ENCODE results near the gene CAMK2B. TPM values are rescaled to one million over a fixed set of nuclear protein-coding genes. Genes with fewer than 3 reads are reported as not detected.

The CAMK2B gene
- polyA plus RNA-seq, 3 donors: 0.13 TPM; not detected in 2

DNA sequence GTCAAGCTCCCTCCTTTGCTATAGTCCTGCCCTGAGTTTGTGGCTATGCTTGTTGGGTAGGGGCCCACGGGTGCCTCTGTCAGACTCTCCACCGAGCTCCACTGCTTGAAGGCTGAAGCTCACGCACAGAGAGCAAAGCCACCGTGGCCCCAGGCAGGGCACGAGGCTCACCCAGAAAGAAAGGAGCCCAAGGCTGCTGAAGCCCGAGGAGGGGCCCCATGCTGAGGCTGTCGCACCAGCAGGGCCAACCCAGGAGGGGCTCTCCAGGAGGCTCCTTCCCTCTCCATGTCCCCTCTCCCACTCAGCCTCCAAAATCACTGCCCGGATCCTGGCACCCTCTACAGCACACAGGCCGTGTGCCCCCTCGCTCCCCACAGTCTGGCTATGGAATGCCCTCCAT, 74.1 kb downstream of the CAMK2B start:
- Histone ChIP-seq H2AFZ (ENCODE audit: insufficient read depth, low read depth, low read length, poor library complexity, severe bottlenecking) (no peak overlapping the region), H3K9me3 (replicated peaks in 1 of 2; ENCODE audit: control insufficient read depth in 1 of 2, insufficient read depth in 1 of 2, low read length in 2 of 2) (no peaks in the 10 kb centered on the region), H3K27ac (ENCODE audit: low read depth in 1 of 2, low read length in 2 of 2) (no peak overlapping the region), H4K20me1 (ENCODE audit: insufficient read depth, low read length) (no peaks in the 10 kb centered on the region), H3K27me3 (ENCODE audit: control insufficient read depth in 2 of 2, insufficient read depth in 2 of 2, low read length in 2 of 2) (no peaks in the 10 kb centered on the region), H3K4me1 (ENCODE audit: control insufficient read depth in 1 of 2, insufficient read depth in 2 of 2, low read length in 2 of 2) (no peaks in the 10 kb centered on the region), H3K4me2 (replicated peaks; ENCODE audit: extremely low read depth, low read length, poor library complexity, severe bottlenecking) (no peak overlapping the region), H3K79me2 (ENCODE audit: insufficient read depth, low read length) (no peaks in the 10 kb centered on the region), H3K4me3 (replicated peaks in 1 of 3; ENCODE audit: low read depth in 2 of 3, low read length in 3 of 3) (no peak overlapping the region), H3K36me3 (replicated peaks in 1 of 2; ENCODE audit: control insufficient read depth in 1 of 2, insufficient read depth in 2 of 2, low read length in 2 of 2) (no peaks in the 10 kb centered on the region), H3K9ac (ENCODE audit: insufficient read depth, low read length, poor library complexity, severe bottlenecking) (no peak overlapping the region)
- Mint-ChIP-seq H3K27me3 (ENCODE audit: low read depth in 3 of 3) (peaks cover 0 to 2% (median 1%) of the 10 kb centered on the region in 3 donors), H3K4me1 (no peaks in the 10 kb centered on the region), H3K9me3 (peaks cover 0 to 3% (median 2%) of the 10 kb centered on the region in 7 donors), H3K36me3 (no peaks in the 10 kb centered on the region), H3K4me3 (no peak overlapping the region), H3K27ac (no peak overlapping the region)
- intact Hi-C loops (cut with micrococcal nuclease): no loop called here
- TF ChIP-seq, protein P1, sequence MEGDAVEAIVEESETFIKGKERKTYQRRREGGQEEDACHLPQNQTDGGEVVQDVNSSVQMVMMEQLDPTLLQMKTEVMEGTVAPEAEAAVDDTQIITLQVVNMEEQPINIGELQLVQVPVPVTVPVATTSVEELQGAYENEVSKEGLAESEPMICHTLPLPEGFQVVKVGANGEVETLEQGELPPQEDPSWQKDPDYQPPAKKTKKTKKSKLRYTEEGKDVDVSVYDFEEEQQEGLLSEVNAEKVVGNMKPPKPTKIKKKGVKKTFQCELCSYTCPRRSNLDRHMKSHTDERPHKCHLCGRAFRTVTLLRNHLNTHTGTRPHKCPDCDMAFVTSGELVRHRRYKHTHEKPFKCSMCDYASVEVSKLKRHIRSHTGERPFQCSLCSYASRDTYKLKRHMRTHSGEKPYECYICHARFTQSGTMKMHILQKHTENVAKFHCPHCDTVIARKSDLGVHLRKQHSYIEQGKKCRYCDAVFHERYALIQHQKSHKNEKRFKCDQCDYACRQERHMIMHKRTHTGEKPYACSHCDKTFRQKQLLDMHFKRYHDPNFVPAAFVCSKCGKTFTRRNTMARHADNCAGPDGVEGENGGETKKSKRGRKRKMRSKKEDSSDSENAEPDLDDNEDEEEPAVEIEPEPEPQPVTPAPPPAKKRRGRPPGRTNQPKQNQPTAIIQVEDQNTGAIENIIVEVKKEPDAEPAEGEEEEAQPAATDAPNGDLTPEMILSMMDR (IDR thresholded peaks at IDR 0.05): no peak
- no peak for DNase-seq
- WGBS (ENCODE audit: insufficient coverage): 89% methylated on average over 7 of the region's 10 CpGs

DNA sequence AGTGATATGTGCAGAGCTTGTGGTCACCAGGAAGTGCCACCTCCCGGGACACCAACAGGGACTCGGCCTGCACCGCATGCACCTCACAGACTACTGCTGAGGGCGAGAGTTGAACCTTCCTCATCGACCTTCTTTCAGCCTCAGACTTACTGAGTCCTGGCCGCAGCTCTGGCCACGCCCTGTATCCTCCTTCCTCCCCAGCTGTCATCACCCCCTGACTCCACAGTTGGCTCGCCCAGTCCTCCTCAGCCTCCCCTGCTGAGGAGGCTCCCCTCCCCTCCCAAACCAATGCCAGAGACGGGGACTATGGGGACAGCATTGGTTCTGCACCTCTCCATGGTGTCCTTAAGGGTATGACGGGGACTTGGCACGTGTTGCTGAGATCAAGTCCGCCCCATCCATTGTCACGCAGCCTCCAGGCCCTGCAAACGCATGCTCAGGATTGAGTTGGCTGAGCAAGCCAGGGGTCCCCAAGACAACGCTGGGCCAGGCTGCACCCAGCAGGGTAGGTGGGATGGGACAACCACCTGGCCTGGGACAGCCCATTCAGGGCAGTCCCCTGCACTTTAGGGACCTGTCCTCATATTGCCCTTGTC, 75.7 kb downstream of the CAMK2B start:
- WGBS (ENCODE audit: insufficient coverage): 89% methylated on average over 15 of the region's 15 CpGs
- intact Hi-C loops (cut with micrococcal nuclease): no loop called here
- Histone ChIP-seq H3K27ac (ENCODE audit: low read depth in 1 of 2, low read length in 2 of 2) (no peak overlapping the region), H3K4me1 (ENCODE audit: control insufficient read depth in 1 of 2, insufficient read depth in 2 of 2, low read length in 2 of 2) (no peaks in the 10 kb centered on the region), H3K79me2 (ENCODE audit: insufficient read depth, low read length) (no peaks in the 10 kb centered on the region), H3K4me2 (replicated peaks; ENCODE audit: extremely low read depth, low read length, poor library complexity, severe bottlenecking) (no peak overlapping the region), H3K9me3 (replicated peaks in 1 of 2; ENCODE audit: control insufficient read depth in 1 of 2, insufficient read depth in 1 of 2, low read length in 2 of 2) (no peaks in the 10 kb centered on the region), H2AFZ (ENCODE audit: insufficient read depth, low read depth, low read length, poor library complexity, severe bottlenecking) (no peak overlapping the region), H3K4me3 (replicated peaks in 1 of 3; ENCODE audit: low read depth in 2 of 3, low read length in 3 of 3) (no peak overlapping the region), H3K9ac (ENCODE audit: insufficient read depth, low read length, poor library complexity, severe bottlenecking) (no peak overlapping the region), H3K27me3 (ENCODE audit: control insufficient read depth in 2 of 2, insufficient read depth in 2 of 2, low read length in 2 of 2) (no peaks in the 10 kb centered on the region), H4K20me1 (ENCODE audit: insufficient read depth, low read length) (no peaks in the 10 kb centered on the region), H3K36me3 (replicated peaks in 1 of 2; ENCODE audit: control insufficient read depth in 1 of 2, insufficient read depth in 2 of 2, low read length in 2 of 2) (no peaks in the 10 kb centered on the region)
- DNase-seq: no peak
- peaks cover 0 to 2% (median 1%) of the 10 kb centered on the region in 3 donors for H3K27me3 Mint-ChIP-seq (ENCODE audit: low read depth in 3 of 3)
- H3K36me3 Mint-ChIP-seq: no peaks in the 10 kb centered on the region
- H3K27ac Mint-ChIP-seq: no peak overlapping the region
- peaks cover 0 to 3% (median 2%) of the 10 kb centered on the region in 7 donors for H3K9me3 Mint-ChIP-seq
- H3K4me3 Mint-ChIP-seq: no peak overlapping the region
- TF ChIP-seq, protein P1 (IDR thresholded peaks at IDR 0.05): no peak
- H3K4me1 Mint-ChIP-seq: no peaks in the 10 kb centered on the region

Data from CD14-positive monocyte (primary cell).